OCI-LY1 (cell line): ENCODE measurements around the gene BABAM1.

Experiments
- H2AFZ ChIP-seq: fragments of 200-600 bp; sonication (generic), shearing (Covaris generic); 2 replicates; pipeline ENCODE4 v1.6.0; 2014; ENCODE audit warnings: antibody characterized with exemption, mild to moderate bottlenecking, low read length
- H3F3A ChIP-seq: fragments of 200-600 bp; sonication (generic), shearing (Covaris generic); 2 replicates; pipeline ENCODE4 v1.6.0; 2014; ENCODE audit warnings: mild to moderate bottlenecking, antibody characterized with exemption, low read length, moderate library complexity; ENCODE audit not compliant: insufficient read depth
- H3K27ac ChIP-seq: fragments of 200-600 bp; sonication (generic); 2 replicates; pipeline ENCODE4 v1.5.1; 2014; ENCODE audit warnings: low read length, mixed run types, mild to moderate bottlenecking, low read depth; ENCODE audit not compliant: poor library complexity, severe bottlenecking
- H3K27me3 ChIP-seq: fragments of 200-600 bp; sonication (generic); 2 replicates; pipeline ENCODE4 v1.6.0; 2014; ENCODE audit warnings: antibody characterized with exemption, mild to moderate bottlenecking, low read length, moderate library complexity; ENCODE audit not compliant: insufficient read depth
- H3K36me3 ChIP-seq: fragments of 200-600 bp; sonication (generic); 2 replicates; pipeline ENCODE4 v1.6.1; 2014; ENCODE audit warnings: mild to moderate bottlenecking, antibody characterized with exemption, low read length, moderate library complexity, mixed read lengths; ENCODE audit not compliant: insufficient read depth
- H3K4me1 ChIP-seq: fragments of 200-600 bp; sonication (generic); 2 replicates; pipeline ENCODE4 v1.5.1; 2014; ENCODE audit warnings: mild to moderate bottlenecking, low read length, moderate library complexity; ENCODE audit not compliant: insufficient read depth, severe bottlenecking
- H3K4me2 ChIP-seq: fragments of 200-600 bp; sonication (generic), shearing (Covaris generic); 2 replicates; pipeline ENCODE4 v1.6.1; 2014; ENCODE audit warnings: low read length
- H3K4me3 ChIP-seq: fragments of 200-600 bp; sonication (generic); 2 replicates; pipeline ENCODE4 v1.5.1; 2014; ENCODE audit warnings: low read length, low read depth, mild to moderate bottlenecking, mixed read lengths; ENCODE audit not compliant: poor library complexity, severe bottlenecking
- H3K79me2 ChIP-seq: fragments of 200-600 bp; shearing (Covaris generic); 2 replicates; pipeline ENCODE4 v1.6.1; 2016; ENCODE audit warnings: mixed run types, low read length, mixed read lengths; ENCODE audit not compliant: insufficient read depth
- H3K9ac ChIP-seq: fragments of 200-600 bp; sonication (generic), shearing (Covaris generic); 2 replicates; pipeline ENCODE4 v1.6.1; 2014; ENCODE audit warnings: mild to moderate bottlenecking, low read length, mixed read lengths
- H3K9me2 ChIP-seq: fragments of 200-600 bp; sonication (generic), shearing (Covaris generic); 2 replicates; pipeline ENCODE4 v1.6.1; 2014; ENCODE audit warnings: low read depth, mild to moderate bottlenecking, low read length, mixed read lengths
- H3K9me3 ChIP-seq: fragments of 200-600 bp; shearing (Covaris generic); 2 replicates; pipeline ENCODE4 v1.6.1; 2014; ENCODE audit warnings: low read length, mixed read lengths
- H4K20me1 ChIP-seq: fragments of 200-600 bp; sonication (generic), shearing (Covaris generic); 2 replicates; pipeline ENCODE4 v1.6.0; 2016; ENCODE audit warnings: mild to moderate bottlenecking, low read length; ENCODE audit not compliant: insufficient read depth
- CTCF ChIP-seq: fragments of 200-600 bp; sonication (generic), shearing (Covaris generic); IDR thresholded peaks from 2 replicates; pipeline ENCODE4 v1.5.1; 2017; ENCODE audit warnings: mild to moderate bottlenecking, antibody characterized with exemption, low read length, moderate library complexity, mixed read lengths
- EZH2 ChIP-seq: fragments of 200-600 bp; sonication (generic), shearing (Covaris generic); IDR thresholded peaks from 2 replicates; pipeline ENCODE4 v1.8.0; 2017; ENCODE audit warnings: borderline replicate concordance, mixed run types, mild to moderate bottlenecking, antibody characterized with exemption, low read length, moderate library complexity, mixed read lengths

Gene BABAM1

DNA sequence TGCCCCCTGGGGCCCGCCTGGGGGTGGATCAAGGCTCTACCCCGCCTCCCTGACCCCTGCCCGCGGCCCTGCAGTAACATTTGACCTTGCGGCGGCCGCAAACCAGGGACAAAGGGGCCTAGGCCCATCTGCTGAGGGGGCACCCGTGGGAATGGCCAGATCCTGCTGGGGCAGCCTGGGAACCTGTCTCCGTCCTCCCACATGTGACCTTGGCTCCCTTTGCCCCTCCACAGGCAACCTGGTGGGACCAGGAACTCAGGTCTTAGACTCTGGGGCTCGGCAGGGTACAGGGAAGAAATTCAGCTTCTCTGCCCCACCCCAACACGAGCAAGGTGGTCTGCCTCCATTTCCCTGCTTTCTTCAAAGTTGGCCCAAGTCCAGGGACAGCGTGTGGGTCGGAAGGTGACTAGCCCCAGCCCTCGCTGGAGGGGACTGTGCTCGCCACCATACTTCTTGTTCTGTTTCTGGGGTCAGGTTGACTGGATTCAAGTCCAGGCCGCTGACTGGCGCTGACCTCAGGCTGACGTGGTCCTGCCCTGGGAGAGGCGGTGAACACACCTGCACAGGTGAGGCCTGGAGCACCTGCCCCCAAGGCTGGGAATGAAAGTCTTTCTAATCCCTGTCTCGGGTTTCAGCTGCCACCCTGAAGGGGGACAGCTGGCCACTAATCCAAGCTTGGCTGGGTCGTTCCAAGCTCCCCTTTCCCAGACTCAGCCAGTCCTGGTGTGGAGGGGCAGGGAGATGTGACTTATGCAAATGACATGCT is 19.0 kb upstream of the BABAM1 start:
- Histone ChIP-seq H3K9me3 (no peaks in the 10 kb centered on the region), H3K36me3 (no peaks in the 10 kb centered on the region), H3K27ac (no peak overlapping the region), H3K79me2 (no peaks in the 10 kb centered on the region), H3K9ac (no peak overlapping the region), H3F3A (no peaks in the 10 kb centered on the region), H3K4me1 (peaks cover 25% of the 10 kb centered on the region), H3K4me2 (no peak overlapping the region), H3K9me2 (no peaks in the 10 kb centered on the region), H2AFZ (no peak overlapping the region), H3K4me3 (no peak overlapping the region), H4K20me1 (no peaks in the 10 kb centered on the region), H3K27me3 (no peaks in the 10 kb centered on the region)
- no peak for TF ChIP-seq CTCF
- no peak for TF ChIP-seq EZH2

- Histone ChIP-seq H3K27ac (no peak overlapping the region), H3K4me3 (no peak overlapping the region)
These were observed 17.2 kb upstream of the BABAM1 start for GRCh38 chr19:17249887-17250548.

GRCh38 chr19:17254636-17255035 is 12.6 kb upstream of the BABAM1 start:
- Histone ChIP-seq H2AFZ (no peak overlapping the region), H3K27me3 (peaks cover 5% of the 10 kb centered on the region; the same call in 1 of the 2 replicates), H3K9me2 (no peaks in the 10 kb centered on the region), H3K79me2 (no peaks in the 10 kb centered on the region), H3K9me3 (no peaks in the 10 kb centered on the region), H3K36me3 (no peaks in the 10 kb centered on the region), H3F3A (no peaks in the 10 kb centered on the region), H3K9ac (no peak overlapping the region), H3K27ac (no peak overlapping the region), H3K4me2 (no peak overlapping the region), H4K20me1 (no peaks in the 10 kb centered on the region), H3K4me1 (no peaks in the 10 kb centered on the region), H3K4me3 (no peak overlapping the region)
- TF ChIP-seq EZH2 (no peak), CTCF (no peak)

More at GRCh38 chr19:17249887-17250548, 17.2 kb upstream of the BABAM1 start:
- peaks cover 8% of the 10 kb centered on the region for H3K4me1 ChIP-seq
- no peak overlapping the region for H2AFZ ChIP-seq
- H3K9me2 ChIP-seq, result no peaks in the 10 kb centered on the region
- H3K36me3 ChIP-seq, result no peaks in the 10 kb centered on the region
- 0 out of 2 replicates have a peak, but pooled peaks cover 5% of the 10 kb centered on the region for H3K27me3 ChIP-seq
- no peaks in the 10 kb centered on the region for H3F3A ChIP-seq
- H3K79me2 ChIP-seq, result no peaks in the 10 kb centered on the region
- H3K9me3 ChIP-seq, result no peaks in the 10 kb centered on the region
- TF ChIP-seq EZH2 (no peak), CTCF (no peak)
- no peak overlapping the region for H3K4me2 ChIP-seq
- H4K20me1 ChIP-seq, result no peaks in the 10 kb centered on the region
- no peak overlapping the region for H3K9ac ChIP-seq
